NCI-H146 treated with DMSO at 0.1 percent for 48 hours (cell line): ENCODE data around the gene SV2C.

ENCODE experiments used
- DNase-seq: peaks from one replicate; lab custom pipeline; 2025; ENCODE audit not compliant: unreplicated experiment; lab: John Stamatoyannopoulos, UW

SV2C gene

DNA sequence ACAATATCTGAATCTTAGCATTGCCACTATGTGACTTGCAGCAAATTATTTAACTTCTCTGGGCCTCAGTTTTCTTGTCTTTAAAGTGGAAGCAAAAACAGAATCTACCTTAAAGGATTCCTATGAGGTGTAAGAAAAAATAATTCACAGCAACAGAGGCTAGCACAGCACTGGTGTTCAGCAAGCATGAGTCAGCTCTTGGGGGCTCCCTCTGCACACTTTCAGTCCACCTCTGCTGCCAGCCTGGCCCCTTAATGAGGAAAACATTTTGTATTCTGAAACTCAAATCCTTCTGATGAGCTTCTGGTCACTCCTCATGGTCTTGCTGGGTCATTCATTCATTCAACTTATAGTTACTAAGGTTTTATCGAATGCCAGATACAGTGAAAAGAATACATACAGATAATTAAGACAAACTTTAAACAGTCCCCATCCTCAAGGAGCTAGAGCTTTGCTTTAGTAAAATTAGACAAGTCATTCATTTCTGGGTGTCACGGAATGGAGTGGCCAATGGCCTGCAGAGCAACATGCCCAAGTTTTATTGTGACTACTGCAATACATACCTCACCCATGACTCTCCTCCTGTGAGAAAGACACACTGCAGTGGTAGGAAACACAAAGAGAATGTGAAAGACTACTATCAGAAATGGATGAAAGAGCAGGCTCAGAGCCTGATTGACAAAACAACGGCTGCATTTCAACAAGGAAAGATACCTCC lies 293.1 kb downstream of the SV2C start:
- DNase-seq: no peak

DNA sequence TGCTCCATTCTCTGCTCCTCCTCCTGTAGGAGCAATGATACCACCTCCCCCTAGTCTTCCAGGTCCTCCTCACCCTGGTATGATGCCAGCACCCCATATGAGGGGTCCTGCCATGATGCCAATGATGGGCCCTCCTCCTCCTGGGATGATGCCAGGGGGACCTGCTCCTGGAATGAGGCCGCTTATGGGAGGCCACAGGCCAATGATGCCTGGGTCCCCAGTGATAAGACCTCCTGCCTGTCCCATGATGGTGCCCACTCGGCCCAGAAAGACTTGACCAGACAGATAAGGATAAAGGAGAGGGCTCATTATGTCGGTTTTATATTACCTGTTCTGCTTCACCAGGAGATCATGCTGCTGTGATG lies 293.7 kb downstream of the SV2C start:
- no peak for DNase-seq

DNA sequence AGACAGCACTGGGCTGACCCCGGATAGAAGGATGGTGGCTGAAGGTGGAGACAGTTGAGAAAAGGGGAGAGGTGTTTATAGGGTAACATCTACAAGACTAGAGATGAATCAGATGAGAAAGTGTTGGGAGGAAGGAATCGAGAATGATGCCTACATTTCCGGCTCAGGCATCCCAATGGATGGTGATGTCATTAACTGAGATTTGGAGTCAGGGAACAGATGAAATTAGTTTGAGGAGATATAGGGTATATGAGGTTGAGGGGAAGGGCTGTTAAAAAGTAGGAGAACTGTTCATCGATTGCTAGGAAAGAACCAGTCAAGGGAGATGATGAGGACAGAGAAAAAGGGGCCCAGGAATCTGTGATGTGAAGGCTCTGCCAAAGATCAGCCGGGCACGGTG lies 295.2 kb downstream of the SV2C start:
- DNase-seq: no peak

DNA sequence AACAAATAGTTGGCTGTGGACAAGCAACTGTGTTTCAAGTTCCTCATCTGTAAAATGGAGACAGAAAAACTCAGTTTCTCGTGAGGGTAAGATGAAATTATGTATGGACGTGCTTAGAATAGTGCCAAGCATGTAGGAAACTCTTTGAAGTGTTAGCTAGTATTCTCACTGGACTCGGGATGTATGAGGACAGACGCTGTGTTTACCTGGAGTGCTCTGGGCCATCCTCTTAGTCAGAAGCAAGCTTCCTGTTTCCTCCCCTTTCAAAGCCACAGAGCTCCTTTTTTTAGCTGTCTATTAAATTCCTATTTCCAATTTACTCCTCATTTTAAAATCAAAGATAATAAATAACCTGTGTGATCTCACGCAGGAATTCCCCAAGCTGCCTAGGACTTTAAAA lies 296.1 kb downstream of the SV2C start:
- DNase-seq: no peak

DNA sequence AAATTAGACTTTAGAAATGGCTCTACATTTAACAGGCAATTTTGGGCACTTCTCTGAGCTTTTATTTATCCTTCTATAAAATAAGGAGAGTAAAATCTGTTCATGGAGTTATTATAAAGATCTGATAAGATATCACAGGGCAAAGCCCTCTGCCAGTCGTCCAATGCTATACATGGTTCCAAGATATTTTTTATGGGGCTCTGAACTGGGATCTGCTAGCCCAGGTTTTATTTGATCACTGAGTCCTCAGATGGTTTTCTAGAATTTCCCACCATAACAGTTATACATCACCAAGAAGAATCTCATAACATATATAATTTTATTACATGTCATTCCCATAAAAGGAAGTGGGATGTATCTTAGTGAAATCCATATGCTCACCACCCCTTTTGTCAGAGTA lies 296.7 kb downstream of the SV2C start:
- no peak for DNase-seq

DNA sequence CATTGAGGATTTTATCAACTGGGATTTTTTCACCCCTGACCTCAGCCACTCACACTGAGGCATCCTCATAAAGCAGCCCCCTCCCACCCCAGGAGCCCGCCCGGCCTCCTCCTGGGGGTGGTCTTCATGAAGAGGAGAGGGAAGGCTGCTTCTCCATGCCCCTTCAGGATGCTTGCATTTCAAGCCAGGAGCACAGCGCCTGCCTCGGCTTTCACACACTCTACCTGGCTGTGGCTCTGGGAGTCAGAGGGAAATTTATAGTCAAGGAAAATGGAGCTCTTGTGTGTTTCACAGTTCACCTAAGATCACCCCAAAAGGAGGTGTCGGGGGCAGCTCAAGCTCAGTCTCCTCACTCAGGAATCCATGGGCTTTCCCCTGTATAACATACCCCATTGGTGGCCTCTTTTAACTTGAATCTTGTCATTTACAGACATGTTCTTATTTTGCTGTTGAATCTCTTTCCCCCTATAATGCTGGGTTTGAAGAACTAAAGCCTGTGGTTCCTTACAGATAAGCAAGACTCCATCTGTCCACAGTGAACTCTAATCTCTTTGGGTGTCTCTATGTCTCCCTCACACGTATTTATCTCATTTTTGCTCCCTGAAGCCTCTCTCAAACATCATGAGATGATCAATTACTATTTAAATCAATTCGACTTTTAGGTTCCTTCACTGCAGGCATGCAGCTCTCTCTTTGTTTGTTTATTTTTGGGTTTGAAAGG lies 297.3 kb downstream of the SV2C start:
- DNase-seq: no peak

DNA sequence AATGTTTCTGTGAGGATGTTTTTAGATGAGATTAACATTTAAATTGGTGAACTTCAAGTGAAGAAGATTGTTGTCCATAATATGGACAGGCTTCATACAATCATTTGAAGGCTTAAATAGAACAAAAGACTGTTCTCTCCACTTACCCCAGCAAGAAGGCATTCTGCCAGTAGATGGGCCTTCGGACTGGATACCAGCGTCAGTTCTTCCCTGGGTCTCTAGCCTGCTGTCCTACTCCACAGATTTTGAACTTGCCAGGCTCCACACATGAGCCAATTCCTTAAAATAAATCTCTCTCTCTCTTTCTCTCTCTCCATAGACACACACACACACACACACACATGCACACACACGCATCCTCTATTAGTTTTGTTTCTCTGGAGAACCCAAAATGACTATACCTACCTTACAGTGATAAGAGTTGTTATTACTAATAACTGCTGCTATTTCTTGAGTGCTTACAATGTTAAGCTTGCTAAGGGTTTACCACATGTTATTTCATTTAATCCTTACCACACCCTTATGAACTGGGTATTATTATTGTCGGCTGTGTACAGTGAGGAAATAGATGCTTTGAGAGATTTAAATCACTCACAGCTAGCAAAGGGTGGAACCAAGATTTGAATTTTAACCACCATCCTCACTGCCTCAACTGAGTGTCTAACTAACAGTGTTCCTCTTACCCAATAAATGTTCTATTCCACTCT lies 300.1 kb downstream of the SV2C start:
- DNase-seq: no peak

DNA sequence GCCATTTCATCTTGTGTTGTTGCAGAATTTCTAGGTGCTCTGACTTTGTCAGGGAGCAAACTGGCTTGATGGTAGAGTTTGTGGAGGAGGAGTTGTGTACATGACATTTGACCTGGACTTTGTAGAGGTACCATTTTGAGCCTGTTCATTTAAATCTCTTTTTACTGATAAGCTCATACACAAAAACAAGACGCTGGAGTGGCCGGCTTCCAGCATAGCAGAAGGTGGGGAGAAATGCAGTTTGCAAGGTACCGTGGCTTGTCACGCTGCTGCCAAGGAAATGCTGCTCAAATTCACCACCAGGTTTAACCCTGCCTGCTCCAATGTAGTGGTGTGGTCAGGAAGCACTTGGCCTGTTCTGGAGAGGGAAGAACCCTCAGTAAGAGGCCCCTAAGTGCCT lies 301.0 kb downstream of the SV2C start:
- no peak for DNase-seq

DNA sequence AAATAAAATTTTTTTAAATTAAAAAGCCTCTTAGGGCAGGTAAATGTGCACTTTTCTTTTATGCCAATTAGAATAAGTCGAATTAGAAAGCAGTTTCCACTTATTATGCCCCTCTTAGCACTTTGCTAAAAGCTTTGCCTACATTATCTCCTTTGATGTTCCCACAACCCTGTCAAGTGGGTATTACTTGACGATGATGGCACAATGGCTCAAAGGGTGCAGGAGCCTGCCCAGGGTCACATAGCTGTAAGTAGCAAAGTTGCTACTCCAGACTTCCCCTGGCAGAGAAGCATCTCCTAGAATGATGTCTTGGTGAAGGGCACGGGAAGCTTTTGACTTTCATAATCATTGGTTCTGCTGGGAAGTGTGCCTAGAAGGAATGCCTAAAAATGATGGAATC lies 301.5 kb downstream of the SV2C start:
- no peak for DNase-seq

DNA sequence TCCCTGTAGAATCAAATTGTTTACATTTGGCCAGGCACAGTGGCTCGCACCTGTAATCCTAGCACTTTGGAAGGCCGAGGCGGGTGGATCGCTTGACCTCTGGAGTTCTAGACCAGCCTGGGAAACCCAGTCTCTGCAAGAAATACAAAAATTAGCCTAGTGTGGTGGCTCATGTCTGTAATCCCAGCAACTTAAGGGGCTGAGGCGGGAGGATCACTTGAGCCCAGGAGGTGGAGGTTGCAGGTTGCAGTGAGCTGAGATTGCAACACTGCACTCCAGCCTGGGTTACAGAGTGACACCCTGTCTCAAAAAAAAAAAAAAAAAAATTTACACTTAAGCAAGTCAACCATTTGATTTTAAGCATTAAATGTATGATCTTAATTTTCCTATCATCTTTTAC lies 302.4 kb downstream of the SV2C start:
- DNase-seq: no peak

DNA sequence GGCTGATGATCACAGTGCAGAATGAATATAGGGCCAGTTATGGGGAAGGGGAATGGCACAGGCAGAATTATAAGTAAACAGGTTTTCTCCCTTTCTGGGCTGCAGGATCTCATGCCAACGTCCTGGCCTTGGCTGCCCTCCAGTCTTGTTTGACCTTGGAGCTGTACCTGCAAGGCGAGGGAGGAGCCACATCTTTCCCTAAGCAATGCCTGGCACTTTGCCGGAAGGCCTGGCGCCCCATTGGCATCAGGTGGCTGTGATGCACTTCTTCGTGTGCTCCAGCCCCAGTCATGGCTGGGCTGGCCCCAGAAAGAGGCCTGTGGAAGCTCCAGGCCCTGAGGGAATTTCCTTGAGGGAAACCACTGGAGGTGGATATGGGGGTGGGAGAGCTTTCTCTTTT lies 303.2 kb downstream of the SV2C start:
- DNase-seq: no peak

DNA sequence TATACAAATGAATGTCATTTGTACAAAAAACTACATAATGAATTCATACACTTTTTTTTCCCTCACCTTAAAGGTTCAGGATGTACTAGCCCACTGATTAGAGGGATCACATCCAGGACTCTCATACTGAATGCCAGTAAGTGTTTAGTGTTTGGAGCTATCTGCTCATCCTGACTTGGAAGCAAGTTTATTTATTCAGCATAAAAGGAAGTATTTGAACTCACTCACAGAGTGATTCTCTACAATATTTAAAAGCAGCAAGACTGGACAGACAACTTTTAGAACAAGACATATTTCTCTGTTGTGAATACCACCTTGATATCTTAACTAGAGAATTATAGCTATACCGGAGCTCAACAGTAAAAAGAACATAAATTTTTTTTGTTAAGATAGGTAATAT lies 305.1 kb downstream of the SV2C start:
- DNase-seq: no peak

DNA sequence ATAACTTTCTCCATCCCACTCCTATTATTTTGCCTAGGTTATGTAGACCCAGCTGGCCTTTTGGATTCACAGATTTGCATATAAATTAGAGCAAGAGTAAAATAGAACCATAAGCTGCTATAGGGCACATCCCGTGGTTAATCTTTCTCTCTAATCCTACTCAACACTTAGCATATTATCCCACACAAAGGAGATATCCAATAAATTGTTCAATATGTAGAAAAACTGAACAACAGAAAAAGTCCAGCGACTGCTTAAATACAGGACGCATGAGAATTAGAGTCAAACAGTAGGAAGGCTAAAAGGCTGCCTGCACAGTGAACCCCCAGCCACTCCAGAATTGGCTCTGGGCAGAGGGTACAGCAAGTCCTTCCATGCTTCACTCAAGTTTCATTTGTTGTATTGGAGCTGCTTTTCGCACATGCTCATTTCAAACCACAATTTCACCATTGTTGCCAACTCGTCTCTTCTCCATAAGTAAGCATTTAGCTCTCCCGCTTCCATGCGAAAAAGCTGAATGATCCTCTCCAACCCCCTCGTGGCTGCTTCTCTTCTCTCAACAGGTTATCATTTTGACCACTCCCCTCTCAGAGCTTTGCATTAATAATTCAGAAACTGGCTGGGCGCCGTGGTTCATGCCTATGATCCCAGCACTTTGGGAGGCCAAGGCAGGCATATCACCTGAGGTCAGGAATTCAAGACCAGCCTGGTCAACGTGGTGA lies 305.8 kb downstream of the SV2C start:
- DNase-seq: no peak

DNA sequence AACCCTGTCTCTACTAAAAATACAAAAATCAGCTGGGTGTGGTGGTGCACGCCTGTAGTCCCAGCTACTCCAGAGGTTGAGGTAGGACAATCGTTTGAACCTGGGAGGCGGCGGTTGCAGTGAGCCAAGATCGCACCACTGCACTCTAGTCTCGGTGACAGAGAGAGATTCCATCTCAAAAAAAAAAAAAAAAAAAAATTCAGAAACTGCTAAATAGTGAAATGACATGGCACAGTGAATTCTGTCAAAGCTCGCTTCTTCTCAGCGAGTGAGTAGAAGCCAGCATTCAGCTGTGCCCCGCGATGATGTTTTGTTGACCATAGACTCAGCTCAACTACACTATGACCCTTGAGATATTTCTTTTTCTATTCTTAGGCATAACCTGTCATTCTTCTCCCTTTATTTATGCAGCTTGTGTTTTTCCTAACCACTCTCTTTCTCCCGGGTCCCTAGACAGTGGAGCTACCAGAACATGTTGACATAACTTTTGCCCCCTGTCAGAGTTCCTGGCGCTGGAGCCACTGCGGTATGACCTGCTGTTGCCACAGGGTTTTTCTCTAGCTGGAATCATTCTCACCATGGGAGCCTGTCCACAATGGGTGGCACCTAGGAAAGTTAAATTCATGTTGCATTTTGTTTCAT lies 306.5 kb downstream of the SV2C start:
- no peak for DNase-seq

DNA sequence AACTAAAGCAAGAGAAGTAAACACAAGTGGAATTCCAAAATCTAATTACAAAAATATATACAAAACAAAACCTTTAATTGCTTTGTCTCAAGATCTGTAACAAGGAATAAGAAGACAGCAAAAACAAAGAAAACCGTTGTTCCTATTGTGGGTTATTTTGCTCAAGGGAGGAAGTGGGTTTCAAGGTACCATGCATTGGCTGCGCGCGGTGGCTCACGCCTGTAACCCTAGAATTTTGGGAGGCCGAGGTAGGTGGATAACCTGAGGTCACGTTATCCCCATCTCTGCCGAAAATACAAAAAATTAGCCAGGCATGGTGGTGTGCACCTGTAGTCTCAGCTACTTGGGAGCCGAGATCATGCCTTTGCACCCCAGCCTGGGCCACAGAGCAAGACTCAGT lies 307.8 kb downstream of the SV2C start:
- no peak for DNase-seq

DNA sequence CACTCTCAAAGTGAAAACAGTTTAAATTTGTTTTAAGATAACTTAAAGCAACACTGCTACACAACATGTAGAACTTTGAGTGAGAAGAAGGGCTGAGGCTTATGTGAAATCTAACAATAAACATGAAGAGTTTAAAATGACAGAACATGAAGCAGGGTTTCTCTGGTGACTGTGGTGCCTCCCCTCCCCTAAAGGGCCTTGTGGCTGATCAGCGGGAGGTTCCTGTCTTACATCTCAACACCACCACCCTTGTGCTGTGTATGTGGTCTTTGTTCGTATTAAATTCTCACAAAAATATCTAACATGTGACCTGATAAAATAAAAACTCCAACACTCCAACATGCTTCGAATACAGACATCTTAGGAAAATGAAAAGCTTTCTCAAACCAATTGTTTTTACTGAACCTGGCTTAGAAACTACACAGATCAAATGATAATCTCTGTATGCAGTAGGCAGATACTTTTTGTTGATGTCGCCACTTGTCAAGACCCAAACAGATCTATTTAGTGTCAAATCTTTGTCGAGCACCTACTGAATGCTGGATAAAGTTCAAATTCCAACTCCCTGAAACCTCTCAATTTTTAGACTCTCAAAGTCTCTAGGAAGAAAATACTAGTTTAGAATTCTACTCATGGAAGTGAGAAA lies 310.0 kb downstream of the SV2C start:
- no peak for DNase-seq

DNA sequence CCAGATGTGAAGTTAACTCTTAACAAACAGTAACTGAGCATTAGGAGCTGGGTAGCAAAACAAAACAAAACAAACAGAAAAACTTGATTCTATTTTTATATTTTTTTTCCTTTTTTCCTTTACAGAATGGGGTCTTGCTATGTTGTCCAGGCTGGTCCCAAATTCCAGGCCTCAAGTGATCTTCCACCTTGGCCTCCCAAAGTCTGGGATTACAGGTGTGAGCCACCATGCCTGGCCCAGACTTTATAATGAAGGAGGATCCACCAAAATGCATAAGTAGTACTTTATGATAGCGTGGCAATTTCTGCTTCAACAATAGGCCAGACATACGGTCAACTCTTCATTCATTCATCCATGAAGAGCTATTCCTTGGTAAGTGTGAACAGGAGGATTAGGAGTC lies 314.0 kb downstream of the SV2C start:
- no peak for DNase-seq

DNA sequence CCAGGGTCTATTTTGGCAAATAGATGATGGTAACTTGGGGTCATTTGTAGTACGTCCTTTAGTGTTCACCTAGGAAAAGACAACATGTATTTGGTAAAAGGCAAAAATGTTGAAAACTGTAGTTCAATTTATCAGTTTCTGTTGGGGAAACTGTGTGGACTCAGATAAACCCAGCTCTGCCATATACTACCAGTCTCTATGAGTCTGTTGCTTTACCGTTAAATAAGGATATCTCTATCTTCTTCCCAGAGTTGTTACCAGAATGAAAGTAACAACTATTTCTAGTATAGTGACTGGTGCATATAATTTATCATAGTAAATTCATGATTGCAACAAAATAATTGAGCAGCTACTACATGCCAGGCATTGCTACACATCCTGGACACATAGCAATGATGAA lies 316.1 kb downstream of the SV2C start:
- no peak for DNase-seq

DNA sequence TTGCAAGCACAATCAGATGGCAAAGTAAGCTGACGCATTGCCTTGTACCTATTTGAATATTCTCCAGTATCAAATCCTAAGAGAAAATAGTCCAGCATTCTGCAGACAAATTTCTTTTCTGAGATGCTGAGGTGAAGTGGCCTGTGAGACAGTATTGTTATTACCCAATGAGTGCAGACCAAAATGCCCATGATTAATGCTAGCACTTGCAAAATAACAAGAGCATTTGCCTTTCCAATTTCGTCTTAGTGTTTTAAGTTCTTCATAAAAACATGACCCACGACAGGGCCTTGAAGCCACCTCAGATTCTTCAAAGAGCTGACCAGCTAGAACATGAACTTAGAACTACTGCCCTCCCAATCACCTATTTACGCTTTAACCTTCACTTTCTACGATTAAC lies 317.3 kb downstream of the SV2C start:
- no peak for DNase-seq

DNA sequence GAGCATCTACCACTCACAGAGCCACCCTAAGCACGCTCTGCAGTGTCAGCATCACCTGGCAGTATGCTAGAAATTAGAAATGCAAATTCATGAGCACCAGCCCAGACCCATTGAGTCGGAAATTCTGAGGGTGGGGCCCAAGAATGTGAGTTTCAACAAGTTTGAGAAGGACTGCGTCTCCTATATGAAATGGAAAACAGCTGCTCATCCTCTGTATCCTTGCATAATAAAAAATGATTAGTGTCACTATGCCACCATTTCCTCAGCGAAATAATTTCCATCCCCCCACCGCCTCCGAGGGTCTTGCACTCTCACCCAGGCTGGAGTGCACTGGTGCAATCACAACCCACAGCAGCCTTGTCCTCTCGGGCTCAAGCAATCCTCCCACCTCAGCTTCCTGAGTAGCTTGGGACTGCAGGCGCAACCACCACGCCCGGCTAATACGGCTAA lies 318.6 kb downstream of the SV2C start:
- DNase-seq: no peak
